PC-3 (cell line): ENCODE results near the gene SRR. TPM values are rescaled to one million over a fixed set of nuclear protein-coding genes. Genes with fewer than 3 reads are reported as not detected.

Experiments
- ATAC-seq: fragments of 200-7000 bp; cut with Tn5 transposase; 2 replicates; pipeline ENCODE4 v1.9.1; 2020; ENCODE audit warnings: mild to moderate bottlenecking, moderate library complexity
- BruUV-seq: library from RNA; stranded (reverse); fragments of 400-500 nt; replicated peaks from 2 replicates; lab custom pipeline; 2021; lab: Mats Ljungman, UMichigan
- CTCF ChIA-PET: fragments of 300-600 bp; sonication (Branson Sonifier 250); formaldehyde crosslinking; loops from one replicate; lab custom pipeline; 2022; ENCODE audit warnings: antibody characterized with exemption; lab: Charles Lee
- POLR2A ChIA-PET: fragments of 300-600 bp; sonication (Branson Sonifier 250); formaldehyde crosslinking; loops from one replicate; lab custom pipeline; 2022; ENCODE audit warnings: antibody characterized with exemption; ENCODE audit not compliant: unreplicated experiment; lab: Charles Lee
- DNase-seq: peaks from one replicate; pipeline ENCODE4 v3.0.0-alpha.2; 2015
- H2AFZ ChIP-seq: fragments of 300-600 bp; sonication (generic); 2 replicates; pipeline ENCODE4 v1.6.0; 2016; ENCODE audit warnings: antibody characterized with exemption, low read length
- H3F3A ChIP-seq: fragments of 300-600 bp; sonication (generic); one replicate; pipeline ENCODE4 v1.6.0; 2017; ENCODE audit warnings: antibody characterized with exemption, low read length, control low read depth, mild to moderate bottlenecking; ENCODE audit not compliant: unreplicated experiment
- H3K27ac ChIP-seq: fragments of 300-600 bp; sonication (generic); 2 replicates; pipeline ENCODE4 v1.5.1; 2016; ENCODE audit warnings: mild to moderate bottlenecking, low read length
- H3K27me3 ChIP-seq: fragments of 300-600 bp; sonication (generic); 2 replicates; pipeline ENCODE4 v1.6.1; 2016; ENCODE audit warnings: low read length, mixed read lengths
- H3K36me3 ChIP-seq: fragments of 300-600 bp; sonication (generic); 2 replicates; pipeline ENCODE4 v1.6.1; 2016; ENCODE audit warnings: low read depth, mixed run types, low read length, mixed read lengths
- H3K4me1 ChIP-seq: fragments of 300-600 bp; sonication (generic); 2 replicates; pipeline ENCODE4 v1.5.1; 2016; ENCODE audit warnings: low read length; ENCODE audit not compliant: insufficient read depth
- H3K4me2 ChIP-seq: fragments of 300-600 bp; sonication (generic); 2 replicates; pipeline ENCODE4 v1.6.0; 2016; ENCODE audit warnings: low read length
- H3K4me3 ChIP-seq: fragments of 300-600 bp; sonication (generic); 2 replicates; pipeline ENCODE4 v1.5.1; 2016; ENCODE audit warnings: mild to moderate bottlenecking, low read length, mixed read lengths
- H3K79me2 ChIP-seq: fragments of 300-600 bp; sonication (generic); 2 replicates; pipeline ENCODE4 v1.6.1; 2017; ENCODE audit warnings: low read length, mixed read lengths
- H3K9ac ChIP-seq: fragments of 300-600 bp; sonication (generic); 2 replicates; pipeline ENCODE4 v1.6.0; 2016; ENCODE audit warnings: mild to moderate bottlenecking, low read length
- H3K9me2 ChIP-seq: fragments of 300-600 bp; sonication (generic); replicated peaks from 2 replicates; pipeline ENCODE4 v1.6.1; 2016; ENCODE audit warnings: mixed run types, low read length, mixed read lengths
- H3K9me3 ChIP-seq: fragments of 300-600 bp; sonication (generic); 2 replicates; pipeline ENCODE4 v1.6.1; 2016; ENCODE audit warnings: low read length, mixed read lengths
- H4K20me1 ChIP-seq: fragments of 300-600 bp; sonication (generic); 2 replicates; pipeline ENCODE4 v1.6.1; 2016; ENCODE audit warnings: low read length, mixed read lengths
- EZH2 ChIP-seq: fragments of 300-600 bp; sonication (generic); IDR thresholded peaks from one replicate; pipeline ENCODE4 v1.6.1; 2017; ENCODE audit warnings: antibody characterized with exemption, mild to moderate bottlenecking, low read length; ENCODE audit not compliant: unreplicated experiment
- EZH2phosphoT487 ChIP-seq: fragments of 300-600 bp; sonication (generic); IDR thresholded peaks from 2 replicates; pipeline ENCODE4 v1.6.1; 2018; ENCODE audit warnings: mild to moderate bottlenecking, antibody characterized with exemption, low read length, borderline replicate concordance
- intact Hi-C: fragments of 100-400 bp; cut with micrococcal nuclease; formaldehyde crosslinking; loops from 2 replicates; pipeline ENCODE4 v1.9.0; 2023
- total RNA-seq: library from RNA; depleted of rRNA; stranded (reverse); fragments of >200 nt; gene quantifications from 2 replicates; pipeline ENCODE4 v1.2.3, GENCODE V29; 2014
- TF ChIP-seq, protein P1 (sequence below): fragments of 300-600 bp; sonication (generic); conservative IDR thresholded peaks from 2 replicates; pipeline ENCODE4 v1.5.1; 2017; ENCODE audit warnings: antibody characterized with exemption, low read depth, mild to moderate bottlenecking, low read length

SRR gene
- total RNA-seq, 1 experiment from 2014 or later: 12.0 TPM

DNA sequence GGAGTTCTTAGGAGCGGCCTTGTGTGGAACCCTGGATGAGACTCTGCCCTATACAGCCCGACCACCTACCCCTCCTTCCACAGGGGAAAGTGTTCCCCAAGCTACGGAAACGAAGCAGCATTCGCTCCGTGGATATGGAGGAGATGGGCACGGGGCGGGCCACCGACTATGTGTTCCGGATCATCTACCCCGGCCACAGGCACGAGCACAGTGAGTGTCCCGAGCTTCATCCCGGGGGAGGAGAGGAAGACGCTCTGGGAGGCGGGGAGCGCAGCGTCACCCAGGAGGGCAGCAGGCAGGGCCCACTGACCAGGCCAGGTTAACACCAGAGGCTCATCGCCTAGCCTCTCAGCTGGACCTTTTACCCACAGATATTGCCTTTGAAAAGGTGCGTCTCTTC lies 61.4 kb downstream of the SRR start:
- H3K27me3 ChIP-seq: no peaks in the 10 kb centered on the region
- BruUV-seq: no TSS peak
- H3K9ac ChIP-seq: no peak overlapping the region
- DNase-seq (no peak), ATAC-seq (no peak)
- H3K9me2 ChIP-seq: no peaks in the 10 kb centered on the region
- H2AFZ ChIP-seq: no peak overlapping the region
- H3K27ac ChIP-seq: no peak overlapping the region
- no peak overlapping the region for H3K4me3 ChIP-seq
- POLR2A ChIA-PET: no interaction called here
- H3K9me3 ChIP-seq: no peaks in the 10 kb centered on the region
- H4K20me1 ChIP-seq: no peaks in the 10 kb centered on the region
- intact Hi-C loops: no loop called here
- H3K36me3 ChIP-seq: no peaks in the 10 kb centered on the region
- no peaks in the 10 kb centered on the region for H3K4me1 ChIP-seq
- no peaks in the 10 kb centered on the region for H3K79me2 ChIP-seq
- CTCF ChIA-PET: no interaction called here
- TF ChIP-seq EZH2phosphoT487 (no peak), EZH2 (no peak)
- TF ChIP-seq, protein P1, sequence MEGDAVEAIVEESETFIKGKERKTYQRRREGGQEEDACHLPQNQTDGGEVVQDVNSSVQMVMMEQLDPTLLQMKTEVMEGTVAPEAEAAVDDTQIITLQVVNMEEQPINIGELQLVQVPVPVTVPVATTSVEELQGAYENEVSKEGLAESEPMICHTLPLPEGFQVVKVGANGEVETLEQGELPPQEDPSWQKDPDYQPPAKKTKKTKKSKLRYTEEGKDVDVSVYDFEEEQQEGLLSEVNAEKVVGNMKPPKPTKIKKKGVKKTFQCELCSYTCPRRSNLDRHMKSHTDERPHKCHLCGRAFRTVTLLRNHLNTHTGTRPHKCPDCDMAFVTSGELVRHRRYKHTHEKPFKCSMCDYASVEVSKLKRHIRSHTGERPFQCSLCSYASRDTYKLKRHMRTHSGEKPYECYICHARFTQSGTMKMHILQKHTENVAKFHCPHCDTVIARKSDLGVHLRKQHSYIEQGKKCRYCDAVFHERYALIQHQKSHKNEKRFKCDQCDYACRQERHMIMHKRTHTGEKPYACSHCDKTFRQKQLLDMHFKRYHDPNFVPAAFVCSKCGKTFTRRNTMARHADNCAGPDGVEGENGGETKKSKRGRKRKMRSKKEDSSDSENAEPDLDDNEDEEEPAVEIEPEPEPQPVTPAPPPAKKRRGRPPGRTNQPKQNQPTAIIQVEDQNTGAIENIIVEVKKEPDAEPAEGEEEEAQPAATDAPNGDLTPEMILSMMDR: no peak
- no peak overlapping the region for H3K4me2 ChIP-seq
- no peaks in the 10 kb centered on the region for H3F3A ChIP-seq

DNA sequence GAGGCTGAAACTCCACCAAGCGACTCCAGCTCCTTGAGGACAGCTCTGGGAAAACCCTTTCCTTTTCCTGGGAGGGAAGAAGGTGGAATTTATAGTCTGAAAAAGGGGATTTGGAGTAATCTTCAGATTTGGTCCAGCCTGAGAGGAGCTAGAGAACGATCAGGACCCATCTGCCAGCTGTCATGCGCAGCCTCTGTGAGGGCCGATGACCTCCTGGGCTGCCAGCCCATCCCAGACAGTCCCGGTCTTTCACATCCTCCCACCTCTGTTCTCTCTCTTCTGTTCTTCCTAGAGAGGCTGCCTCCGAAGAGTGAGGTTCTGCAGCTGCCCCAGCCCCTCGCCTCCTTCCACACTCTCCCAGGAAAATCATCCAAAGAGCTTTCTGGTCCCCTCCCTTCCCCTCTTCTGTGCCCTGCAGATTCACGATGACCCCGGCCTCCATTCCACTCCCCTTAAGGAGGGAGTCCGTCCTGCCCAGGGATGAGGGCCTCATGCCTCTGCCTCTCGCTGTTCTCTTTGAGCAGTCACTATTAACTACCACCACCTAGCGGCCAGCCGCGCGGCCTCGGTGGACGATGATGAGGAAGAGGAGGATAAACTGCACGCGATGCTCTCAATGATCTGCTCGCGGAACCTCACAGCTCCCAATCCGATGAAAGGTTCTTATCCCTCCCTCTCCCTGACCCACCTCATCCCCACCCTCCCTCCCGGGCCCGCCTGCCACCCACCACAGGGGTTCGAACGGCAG lies 63.2 kb downstream of the SRR start:
- DNase-seq (no peak), ATAC-seq (no peak)
- H3K4me2 ChIP-seq: no peak overlapping the region
- ChIA-PET CTCF (no interaction called here), POLR2A (no interaction called here)
- H3K79me2 ChIP-seq: no peaks in the 10 kb centered on the region
- H4K20me1 ChIP-seq: no peaks in the 10 kb centered on the region
- H2AFZ ChIP-seq: no peak overlapping the region
- TF ChIP-seq, protein P1: no peak
- TF ChIP-seq EZH2: no peak
- no peak for TF ChIP-seq EZH2phosphoT487
- no peaks in the 10 kb centered on the region for H3F3A ChIP-seq
- no TSS peak for BruUV-seq
- no peaks in the 10 kb centered on the region for H3K36me3 ChIP-seq
- H3K27me3 ChIP-seq: no peaks in the 10 kb centered on the region
- intact Hi-C loops: no loop called here
- H3K27ac ChIP-seq: no peak overlapping the region
- no peak overlapping the region for H3K4me3 ChIP-seq
- H3K4me1 ChIP-seq: no peaks in the 10 kb centered on the region
- H3K9me2 ChIP-seq: no peaks in the 10 kb centered on the region
- H3K9ac ChIP-seq: no peak overlapping the region
- no peaks in the 10 kb centered on the region for H3K9me3 ChIP-seq

DNA sequence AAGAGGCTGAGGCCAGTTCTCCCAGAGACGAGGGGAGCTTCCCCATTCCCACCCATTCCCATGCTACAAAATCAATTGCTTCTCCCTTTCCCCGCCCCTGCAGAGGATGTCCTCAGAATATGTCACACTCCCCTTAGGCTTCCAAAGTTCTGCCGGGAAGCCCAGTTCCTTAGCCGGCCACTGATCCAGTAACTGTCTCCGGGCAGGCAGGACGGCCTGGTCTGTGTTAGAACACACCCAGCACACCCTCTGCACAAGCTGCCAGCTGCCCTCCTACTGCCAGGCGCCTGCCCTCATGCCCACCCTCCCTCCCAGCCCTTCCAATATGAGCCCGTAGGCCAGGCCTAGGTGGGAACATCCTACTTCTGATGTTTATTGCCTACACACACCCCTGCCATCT lies 64.6 kb downstream of the SRR start:
- H3K4me3 ChIP-seq: no peak overlapping the region
- no peaks in the 10 kb centered on the region for H3K9me3 ChIP-seq
- no peaks in the 10 kb centered on the region for H3K79me2 ChIP-seq
- no peaks in the 10 kb centered on the region for H3K9me2 ChIP-seq
- no peaks in the 10 kb centered on the region for H4K20me1 ChIP-seq
- DNase-seq (no peak), ATAC-seq (no peak)
- no peak overlapping the region for H3K4me2 ChIP-seq
- no peak overlapping the region for H3K9ac ChIP-seq
- ChIA-PET CTCF (no interaction called here), POLR2A (no interaction called here)
- no peak overlapping the region for H3K27ac ChIP-seq
- no peaks in the 10 kb centered on the region for H3K4me1 ChIP-seq
- intact Hi-C loops: no loop called here
- no peaks in the 10 kb centered on the region for H3K36me3 ChIP-seq
- TF ChIP-seq EZH2phosphoT487: no peak
- TF ChIP-seq, protein P1: no peak
- no peak for TF ChIP-seq EZH2
- no peaks in the 10 kb centered on the region for H3K27me3 ChIP-seq
- no peaks in the 10 kb centered on the region for H3F3A ChIP-seq
- BruUV-seq: no TSS peak
- no peak overlapping the region for H2AFZ ChIP-seq
